A549 (cell line): Measurements from ENCODE around the gene RHO. TPM values are rescaled to one million over a fixed set of nuclear protein-coding genes. Genes with fewer than 3 reads are reported as not detected.

Source experiments
- ATAC-seq, 2 experiments: fragments of 200-7000 bp in 1 of 2; fragments of >200 bp in 1 of 2; cut with Nextera tagmentation in 1 of 2; cut with Tn5 transposase in 1 of 2; 3 replicates each; pipeline versions ENCODE4 v1.8.0 to v1.9.1; 2018 to 2020; ENCODE audit warnings: mild to moderate bottlenecking in 1 of 2, moderate library complexity in 1 of 2
- CTCF ChIA-PET: fragments of 300-600 bp; sonication (Branson Sonifier 250); formaldehyde crosslinking; extraction: SDS; loops from one replicate; lab custom pipeline; 2021; ENCODE audit warnings: antibody characterized with exemption, inconsistent platforms; lab: Yijun Ruan, JAX
- POLR2A ChIA-PET: fragments of 350-600 bp; formaldehyde crosslinking; extraction: SDS; loops from one replicate; lab custom pipeline; 2021; ENCODE audit warnings: antibody characterized with exemption, inconsistent platforms; lab: Yijun Ruan, JAX
- DNase-seq, 2 experiments: peaks; one replicate each; pipeline versions ENCODE4 v3.0.0 to v3.0.0-alpha.2; 2011 to 2016; ENCODE audit warnings: low read depth in 1 of 2, low spot score in 1 of 2
- FAIRE-seq: peaks from 2 replicates; lab custom pipeline; 2011; peaks lifted over from hg19 to GRCh38; lab: Jason Lieb, UNC
- H3K27ac ChIP-seq, 2 experiments: fragments of >200 bp; sonication (Bioruptor Twin); formaldehyde crosslinking; 3 replicates each; pipeline ENCODE4 v1.5.1; 2016 to 2017
- H3K4me1 ChIP-seq: fragments of >200 bp; sonication (Bioruptor Twin); formaldehyde crosslinking; 3 replicates; pipeline ENCODE4 v1.6.1; 2016
- H3K4me2 ChIP-seq: fragments of >200 bp; sonication (Bioruptor Twin); formaldehyde crosslinking; 3 replicates; pipeline ENCODE4 v1.6.1; 2016
- H3K4me3 ChIP-seq: fragments of >200 bp; sonication (Bioruptor Twin); formaldehyde crosslinking; 3 replicates; pipeline ENCODE4 v1.5.1; 2016
- H3K9me3 ChIP-seq: fragments of >200 bp; sonication (Bioruptor Twin); formaldehyde crosslinking; 3 replicates; pipeline ENCODE4 v1.6.1; 2016
- CBX2 ChIP-seq: fragments of 200-600 bp; sonication (generic); IDR thresholded peaks from 2 replicates; pipeline ENCODE4 v1.6.1; 2016; ENCODE audit warnings: low read depth, mild to moderate bottlenecking, borderline replicate concordance
- CBX8 ChIP-seq: fragments of 200-600 bp; sonication (generic); IDR thresholded peaks from 2 replicates; pipeline ENCODE4 v1.6.1; 2016
- CHD2 ChIP-seq: fragments of 150-350 bp; IDR thresholded peaks from 2 replicates; pipeline ENCODE4 v1.6.1; 2014; ENCODE audit warnings: low read length; ENCODE audit not compliant: partially characterized antibody
- E2F6 ChIP-seq: IDR thresholded peaks from 2 replicates; pipeline ENCODE4 v1.6.1; 2012; ENCODE audit warnings: low read depth, borderline replicate concordance
- EP300 ChIP-seq, 2 experiments: fragments of >200 bp; sonication (Bioruptor Twin); formaldehyde crosslinking; IDR thresholded peaks; 2 replicates in 1 of 2; 3 replicates in 1 of 2; pipeline ENCODE4 v1.6.1; 2016 to 2017
- FOSL2 ChIP-seq, 2 experiments: fragments of 450-650 bp in 1 of 2; fragments of >200 bp in 1 of 2; sonication (Bioruptor Twin) in 1 of 2; formaldehyde crosslinking; IDR thresholded peaks; 2 replicates each; pipeline versions ENCODE4 v1.5.0 to v1.6.1; 2016 to 2020; ENCODE audit warnings: mild to moderate bottlenecking in 1 of 2, moderate library complexity in 1 of 2
- HDAC2 ChIP-seq: fragments of 200-600 bp; sonication (generic); IDR thresholded peaks from 2 replicates; pipeline ENCODE4 v1.6.1; 2016
- HEYL ChIP-seq: fragments of 250-450 bp; sonication (Bioruptor Pico); IDR thresholded peaks from 2 replicates; pipeline ENCODE4 v1.8.0; 2021; ENCODE audit warnings: mild to moderate bottlenecking, moderate library complexity
- HMGXB4 ChIP-seq: fragments of 250-450 bp; sonication (Bioruptor Pico); IDR thresholded peaks from 2 replicates; pipeline ENCODE4 v1.5.0; 2021; ENCODE audit warnings: mild to moderate bottlenecking, moderate library complexity, borderline replicate concordance
- HOXB13 ChIP-seq: fragments of 250-450 bp; sonication (Bioruptor Pico); IDR thresholded peaks from 2 replicates; pipeline ENCODE4 v1.5.0; 2020; ENCODE audit warnings: low read depth, mild to moderate bottlenecking, moderate library complexity
- JUNB ChIP-seq: fragments of >200 bp; sonication (Bioruptor Twin); formaldehyde crosslinking; IDR thresholded peaks from 2 replicates; pipeline ENCODE4 v1.6.1; 2016
- MAX ChIP-seq: IDR thresholded peaks from 2 replicates; pipeline ENCODE4 v1.6.1; 2012
- NFE2L2 ChIP-seq: fragments of 150-350 bp; conservative IDR thresholded peaks from 2 replicates; pipeline ENCODE4 v1.6.1; 2014; ENCODE audit warnings: low read length
- PHF8 ChIP-seq: fragments of 200-600 bp; sonication (generic); IDR thresholded peaks from 2 replicates; pipeline ENCODE4 v1.6.1; 2016; ENCODE audit warnings: low read depth, mild to moderate bottlenecking, antibody characterized with exemption, moderate library complexity, borderline replicate concordance
- POLR2A ChIP-seq: IDR thresholded peaks from 2 replicates; pipeline ENCODE4 v1.6.1; 2012; ENCODE audit warnings: mild to moderate bottlenecking, low read length
- RCOR1 ChIP-seq: fragments of 150-350 bp; IDR thresholded peaks from 2 replicates; pipeline ENCODE4 v1.6.1; 2014; ENCODE audit warnings: antibody characterized with exemption, low read length, low read depth
- SMC3 ChIP-seq: fragments of >200 bp; sonication (Bioruptor Twin); formaldehyde crosslinking; IDR thresholded peaks from 3 replicates; pipeline ENCODE4 v1.6.1; 2018; ENCODE audit warnings: inconsistent platforms
- TFCP2L1 ChIP-seq: fragments of 250-450 bp; sonication (Bioruptor Pico); IDR thresholded peaks from 2 replicates; pipeline ENCODE4 v1.5.0; 2021; ENCODE audit warnings: mild to moderate bottlenecking
- ZFP36 ChIP-seq: fragments of 450-650 bp; IDR thresholded peaks from 2 replicates; pipeline ENCODE4 v1.6.1; 2014; ENCODE audit warnings: borderline replicate concordance; ENCODE audit not compliant: partially characterized antibody
- ZSCAN20 ChIP-seq: fragments of 250-450 bp; sonication (Bioruptor Pico); IDR thresholded peaks from 2 replicates; pipeline ENCODE4 v1.8.0; 2022; ENCODE audit warnings: mild to moderate bottlenecking, moderate library complexity
- WGBS: methylation state at CpG from one replicate; pipeline ENCODE4 v1.1.6; 2017; ENCODE audit errors: missing lambda C conversion rate; 5-methylcytosine and 5-hydroxymethylcytosine counted together
- polyA plus RNA-seq, 4 experiments: library from polyadenylated mRNA; depleted of rRNA in 3 of 4; stranded (reverse); fragments of >200 nt; fragmentation: RNase III in 1 of 4; extraction: RNeasy Plus Mini Kit Qiagen cat#74134 plus additional on column Dnase treatment in 1 of 4; gene quantifications; 2 replicates in 3 of 4; 3 replicates in 1 of 4; pipeline ENCODE4 v1.2.3, GENCODE V29; 2011 to 2017

Gene RHO
- polyA plus RNA-seq, 2 of the 4 experiments (the other 2 are of a cell fraction): 0.04 TPM; not detected in 1

- Histone ChIP-seq H3K4me3 (no peak overlapping the region), H3K4me1 (peaks cover 16% of the 10 kb centered on the region), H3K27ac (no peak overlapping the region), H3K9me3 (no peaks in the 10 kb centered on the region), H3K4me2 (no peak overlapping the region)
- ChIA-PET CTCF (interaction anchor here (1.5 kb wide), 1 partner anchor 430 kb away, joined by 3 read pairs; no protein-coding TSS in a partner anchor), POLR2A (no interaction called here)
- TF ChIP-seq TFCP2L1 (CRISPR knock-in tag) (no peak), MAX (no peak), CBX2 (no peak), HEYL (CRISPR knock-in tag) (no peak), POLR2A (no peak), CBX8 (no peak), ZSCAN20 (CRISPR knock-in tag) (no peak), EP300 (IDR thresholded peaks at IDR 0.05) (no peak), PHF8 (no peak), HMGXB4 (CRISPR knock-in tag) (no peak)
- DNase-seq: no peak
- FAIRE-seq: no peak
- ATAC-seq: no peak
- 85% methylated on average over 13 of the region's 13 CpGs for WGBS
Observed at GRCh38 chr3:129503471-129504291, 24.8 kb upstream of the RHO start.

- Histone ChIP-seq H3K9me3 (no peaks in the 10 kb centered on the region), H3K27ac (no peak overlapping the region), H3K4me2 (no peak overlapping the region), H3K4me3 (no peak overlapping the region), H3K4me1 (peaks cover 7% of the 10 kb centered on the region)
- TF ChIP-seq HEYL (CRISPR knock-in tag) (no peak), HOXB13 (CRISPR knock-in tag) (no peak), E2F6 (no peak), FOSL2 (IDR thresholded peaks at IDR 0.05) (no peak), FOSL2 (CRISPR knock-in tag; IDR thresholded peaks at IDR 0.05) (no peak), HDAC2 (no peak), ZFP36 (no peak), POLR2A (no peak), SMC3 (no peak), PHF8 (no peak), MAX (no peak), CHD2 (no peak), TFCP2L1 (CRISPR knock-in tag) (no peak), JUNB (no peak), EP300 (IDR thresholded peaks at IDR 0.05) (no peak), NFE2L2 (no peak), RCOR1 (no peak)
- ATAC-seq: no peak
- POLR2A ChIA-PET: no interaction called here
- no peak for DNase-seq
- FAIRE-seq: no peak
- CTCF ChIA-PET: no interaction called here
- 94% methylated on average over 5 of the region's 5 CpGs for WGBS
Observed at GRCh38 chr3:129504471-129505100, 23.9 kb upstream of the RHO start.
